NCI-H748 (cell line): ENCODE data around the gene CFAP119.
A peak's percentile ranks its signal among the peaks of the same experiment; 100 is the strongest.

ENCODE experiments used
- DNase-seq: peaks from one replicate; lab custom pipeline; 2025; ENCODE audit not compliant: unreplicated experiment; lab: John Stamatoyannopoulos, UW

The CFAP119 gene

DNA sequence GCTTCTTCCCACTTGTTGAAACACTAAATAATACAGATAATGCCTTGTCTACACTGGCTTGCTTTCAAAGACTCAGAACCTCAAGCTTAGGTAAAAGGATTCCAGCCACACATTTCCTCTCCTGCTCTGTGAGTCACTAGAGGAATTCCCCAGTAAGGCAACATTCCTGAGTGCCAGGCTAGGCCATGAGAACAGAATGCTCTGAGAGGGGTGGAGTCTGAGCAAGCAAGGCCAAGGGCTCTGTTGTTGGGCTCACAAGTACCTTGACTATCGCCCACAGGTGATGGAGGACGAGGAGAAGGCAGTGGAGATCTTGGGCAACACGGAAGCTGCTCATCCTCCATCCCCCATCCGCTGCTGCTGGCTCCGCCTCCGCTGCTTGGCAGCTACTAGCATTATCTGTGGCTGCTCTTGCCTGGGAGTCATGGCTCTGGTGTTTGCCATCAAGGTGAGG is 20.4 kb downstream of the CFAP119 start:
- DNase-seq: no peak

DNA sequence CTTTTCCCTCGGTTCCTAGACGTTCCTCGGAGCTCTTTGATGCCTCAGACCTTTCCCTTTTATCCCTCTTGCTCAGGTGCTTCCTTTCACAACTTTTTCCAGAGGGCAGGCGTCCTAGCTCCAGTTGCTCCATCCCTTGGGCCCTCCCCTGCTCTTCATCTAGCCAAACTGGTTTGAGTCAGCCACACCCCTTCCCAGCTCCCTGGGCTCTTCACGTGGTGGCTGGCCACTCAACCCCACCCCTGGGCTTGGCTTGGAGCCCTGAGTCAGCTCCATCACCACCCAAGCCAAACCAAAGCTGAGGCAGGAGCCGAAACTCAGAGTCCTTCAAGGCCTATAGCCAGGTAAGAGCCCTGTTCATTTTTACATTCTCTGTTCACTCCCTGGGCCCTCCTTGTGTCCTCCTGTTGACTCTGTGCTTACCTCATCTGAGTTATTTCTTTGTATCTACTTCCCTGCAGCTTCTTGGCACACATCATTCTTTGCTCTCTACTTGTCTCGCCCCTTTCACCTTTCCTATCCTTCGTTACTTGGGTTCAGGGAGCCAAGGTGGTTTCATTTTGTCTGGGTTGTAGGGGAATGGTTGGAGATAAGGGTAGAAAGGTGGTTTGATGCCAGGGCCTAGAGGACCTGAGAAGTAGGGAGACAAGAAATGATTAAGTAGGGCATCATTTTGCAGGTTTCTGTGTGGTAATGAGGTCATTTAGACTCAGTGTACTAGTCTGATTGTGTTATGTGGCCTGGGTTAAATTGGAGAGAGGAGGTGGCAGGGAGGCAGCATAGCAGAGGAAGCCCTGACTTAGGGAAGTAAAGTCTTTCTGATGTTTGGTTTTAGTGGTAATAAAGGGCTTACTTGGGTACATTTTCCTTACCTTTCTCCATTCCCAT is 21.3 kb downstream of the CFAP119 start:
- peak; percentile 47 for DNase-seq

DNA sequence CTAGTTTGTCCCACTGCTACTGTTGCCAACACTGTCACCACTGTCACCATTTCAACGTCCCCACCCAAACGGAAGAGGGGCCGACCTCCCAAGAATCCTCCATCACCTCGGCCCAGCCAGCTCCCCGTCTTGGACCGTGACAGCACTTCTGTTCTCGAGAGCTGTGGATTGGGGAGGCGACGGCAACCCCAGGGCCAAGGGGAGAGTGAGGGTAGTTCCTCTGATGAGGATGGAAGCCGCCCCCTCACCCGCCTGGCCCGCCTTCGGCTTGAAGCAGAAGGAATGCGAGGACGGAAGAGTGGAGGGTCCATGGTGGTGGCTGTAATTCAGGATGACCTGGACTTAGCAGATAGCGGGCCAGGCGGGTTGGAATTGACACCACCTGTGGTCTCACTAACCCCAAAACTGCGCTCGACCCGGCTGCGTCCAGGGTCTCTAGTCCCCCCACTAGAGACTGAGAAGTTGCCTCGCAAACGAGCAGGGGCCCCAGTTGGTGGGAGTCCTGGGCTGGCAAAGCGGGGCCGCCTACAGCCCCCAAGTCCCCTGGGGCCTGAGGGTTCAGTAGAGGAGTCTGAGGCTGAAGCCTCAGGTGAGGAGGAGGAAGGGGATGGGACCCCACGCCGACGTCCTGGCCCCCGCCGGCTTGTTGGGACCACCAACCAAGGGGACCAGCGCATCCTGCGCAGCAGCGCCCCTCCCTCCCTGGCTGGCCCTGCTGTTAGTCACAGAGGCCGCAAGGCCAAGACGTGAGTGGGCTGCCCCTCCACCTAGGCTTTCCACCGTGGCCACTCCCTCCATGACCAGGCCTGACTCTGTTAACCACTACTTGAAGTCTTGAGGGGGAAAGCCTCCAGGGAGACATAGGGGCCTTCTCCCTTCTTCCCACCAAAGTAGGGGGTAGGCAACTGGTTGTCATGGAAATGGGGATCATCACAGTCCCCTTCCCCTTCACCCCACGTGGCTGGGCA is 22.6 kb downstream of the CFAP119 start:
- DNase-seq: no peak

DNA sequence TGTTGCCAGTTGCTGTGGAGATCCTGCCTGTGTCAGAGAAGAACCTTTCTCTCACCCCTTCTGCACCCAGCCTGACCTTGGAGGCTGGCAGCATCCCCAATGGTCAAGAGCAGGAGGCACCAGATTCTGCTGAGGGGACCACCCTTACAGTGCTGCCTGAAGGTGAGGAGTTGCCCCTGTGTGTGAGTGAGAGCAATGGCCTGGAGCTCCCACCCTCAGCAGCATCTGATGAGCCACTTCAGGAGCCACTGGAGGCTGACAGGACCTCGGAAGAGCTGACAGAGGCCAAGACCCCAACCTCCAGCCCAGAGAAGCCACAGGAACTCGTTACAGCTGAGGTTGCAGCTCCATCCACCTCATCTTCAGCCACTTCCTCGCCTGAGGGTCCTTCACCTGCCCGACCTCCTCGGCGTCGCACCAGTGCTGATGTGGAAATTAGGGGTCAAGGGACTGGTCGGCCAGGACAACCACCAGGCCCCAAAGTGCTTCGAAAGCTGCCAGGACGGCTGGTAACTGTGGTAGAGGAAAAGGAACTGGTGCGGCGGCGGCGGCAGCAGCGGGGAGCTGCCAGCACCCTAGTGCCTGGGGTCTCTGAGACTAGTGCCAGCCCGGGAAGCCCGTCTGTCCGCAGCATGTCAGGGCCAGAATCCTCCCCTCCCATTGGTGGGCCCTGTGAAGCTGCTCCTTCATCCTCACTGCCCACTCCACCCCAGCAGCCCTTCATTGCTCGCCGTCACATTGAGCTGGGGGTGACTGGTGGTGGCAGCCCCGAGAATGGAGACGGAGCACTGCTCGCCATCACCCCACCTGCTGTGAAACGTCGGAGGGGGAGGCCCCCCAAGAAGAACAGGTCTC is 23.8 kb downstream of the CFAP119 start:
- no peak for DNase-seq

DNA sequence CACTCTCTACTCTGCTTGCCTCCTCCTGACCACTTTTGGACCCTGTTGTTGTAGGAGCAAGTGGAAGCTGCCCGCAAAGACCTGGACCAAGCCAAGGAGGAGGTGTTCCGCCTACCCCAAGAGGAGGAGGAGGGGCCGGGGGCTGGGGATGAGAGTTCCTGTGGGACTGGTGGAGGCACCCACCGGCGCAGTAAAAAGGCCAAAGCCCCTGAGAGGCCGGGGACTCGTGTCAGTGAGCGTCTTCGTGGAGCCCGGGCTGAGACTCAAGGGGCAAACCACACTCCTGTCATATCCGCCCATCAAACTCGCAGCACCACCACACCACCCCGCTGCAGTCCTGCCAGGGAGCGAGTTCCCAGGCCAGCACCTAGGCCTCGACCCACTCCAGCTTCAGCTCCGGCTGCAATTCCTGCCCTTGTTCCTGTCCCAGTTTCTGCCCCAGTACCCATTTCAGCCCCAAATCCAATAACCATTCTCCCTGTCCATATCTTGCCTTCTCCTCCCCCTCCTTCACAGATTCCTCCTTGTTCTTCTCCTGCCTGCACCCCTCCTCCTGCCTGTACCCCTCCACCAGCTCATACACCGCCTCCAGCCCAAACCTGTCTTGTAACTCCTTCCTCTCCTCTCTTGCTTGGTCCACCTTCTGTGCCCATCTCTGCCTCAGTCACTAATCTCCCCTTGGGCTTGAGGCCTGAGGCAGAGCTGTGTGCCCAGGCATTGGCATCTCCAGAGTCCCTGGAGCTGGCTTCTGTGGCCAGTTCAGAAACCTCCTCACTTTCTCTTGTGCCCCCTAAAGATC is 24.7 kb downstream of the CFAP119 start:
- DNase-seq: no peak

DNA sequence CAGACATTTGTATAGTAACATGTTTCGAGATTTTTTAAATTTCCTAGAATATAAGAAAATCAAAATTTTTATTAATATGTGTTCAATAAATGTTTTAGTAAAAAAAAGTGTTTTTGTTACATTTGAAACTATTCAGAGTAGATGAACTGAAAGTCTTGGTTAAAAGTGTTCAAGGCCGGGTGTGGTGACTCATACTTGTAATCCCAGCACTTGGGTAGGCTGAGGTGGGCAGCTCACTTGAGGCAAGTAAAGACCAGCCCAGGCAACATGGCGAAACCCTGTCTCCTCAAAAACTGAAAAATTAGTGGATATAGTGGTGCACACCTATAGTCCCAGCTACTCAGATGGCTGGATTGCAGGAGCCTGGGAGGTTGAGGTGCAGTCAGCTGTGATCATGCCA is 30.5 kb downstream of the CFAP119 start:
- no peak for DNase-seq

DNA sequence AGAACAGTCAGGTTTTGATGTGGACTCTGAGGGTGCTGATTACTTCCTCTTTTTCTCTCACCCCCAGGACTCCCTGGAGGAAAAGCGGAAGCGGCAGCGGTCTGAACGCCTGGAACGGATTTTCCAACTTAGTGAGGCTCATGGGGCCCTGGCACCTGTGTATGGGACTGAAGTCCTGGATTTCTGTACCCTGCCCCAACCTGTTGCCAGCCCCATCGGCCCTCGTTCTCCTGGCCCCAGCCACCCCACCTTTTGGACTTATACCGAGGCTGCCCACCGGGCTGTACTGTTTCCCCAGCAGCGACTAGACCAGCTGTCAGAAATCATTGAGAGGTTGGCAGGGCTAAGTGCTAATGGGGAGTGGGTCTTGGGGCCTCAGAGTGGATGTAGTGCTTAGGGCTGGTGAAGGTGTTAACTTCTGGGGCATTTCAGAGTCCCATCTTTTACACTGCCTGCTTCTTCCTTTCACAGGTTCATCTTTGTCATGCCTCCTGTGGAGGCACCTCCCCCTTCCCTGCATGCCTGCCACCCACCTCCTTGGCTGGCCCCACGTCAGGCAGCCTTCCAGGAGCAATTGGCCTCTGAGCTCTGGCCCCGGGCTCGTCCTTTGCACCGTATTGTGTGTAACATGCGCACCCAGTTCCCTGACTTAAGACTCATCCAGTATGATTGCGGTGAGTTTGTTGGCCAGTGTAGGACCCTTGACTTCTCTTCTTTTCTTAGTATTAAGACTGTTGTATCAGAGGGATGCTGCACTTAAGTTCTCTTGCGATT is 32.8 kb downstream of the CFAP119 start:
- DNase-seq: no peak

DNA sequence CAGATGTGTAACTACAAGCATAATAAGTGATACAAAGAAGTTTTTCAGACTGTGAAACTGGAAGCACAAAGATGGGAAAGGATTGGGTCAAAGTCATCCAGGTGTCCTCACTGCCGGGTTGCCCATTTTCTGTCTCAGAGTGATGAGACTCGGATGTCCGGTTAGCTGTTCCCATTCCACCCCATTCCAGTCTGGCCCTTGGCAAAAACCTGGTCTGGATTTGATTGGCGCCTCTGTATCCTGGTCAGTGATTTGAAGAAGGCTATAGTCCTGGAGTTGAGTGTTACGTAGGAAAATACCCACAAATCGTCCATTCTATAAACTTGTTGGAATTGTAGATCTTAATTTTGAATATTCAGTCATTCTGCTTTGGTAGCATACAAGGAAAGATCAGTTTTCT is 33.5 kb downstream of the CFAP119 start:
- DNase-seq: no peak

DNA sequence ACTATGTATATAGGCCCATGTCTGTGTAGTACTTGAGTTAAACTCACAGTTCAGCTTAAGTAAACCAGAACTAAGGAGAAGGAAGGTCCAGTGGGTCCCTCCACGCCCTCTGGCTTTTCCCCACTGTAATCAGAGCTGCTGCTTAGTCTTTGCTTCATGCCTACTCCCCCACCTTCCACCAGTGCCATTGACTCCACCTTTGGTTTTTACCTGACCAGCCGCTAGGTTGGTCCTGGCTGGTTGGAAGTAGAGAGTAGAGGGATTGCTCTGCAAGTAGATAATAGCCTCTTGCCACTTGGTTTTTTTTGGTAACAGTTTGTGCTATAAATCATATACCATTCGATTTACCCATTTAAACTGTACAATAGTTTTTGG is 36.5 kb downstream of the CFAP119 start:
- no peak for DNase-seq

DNA sequence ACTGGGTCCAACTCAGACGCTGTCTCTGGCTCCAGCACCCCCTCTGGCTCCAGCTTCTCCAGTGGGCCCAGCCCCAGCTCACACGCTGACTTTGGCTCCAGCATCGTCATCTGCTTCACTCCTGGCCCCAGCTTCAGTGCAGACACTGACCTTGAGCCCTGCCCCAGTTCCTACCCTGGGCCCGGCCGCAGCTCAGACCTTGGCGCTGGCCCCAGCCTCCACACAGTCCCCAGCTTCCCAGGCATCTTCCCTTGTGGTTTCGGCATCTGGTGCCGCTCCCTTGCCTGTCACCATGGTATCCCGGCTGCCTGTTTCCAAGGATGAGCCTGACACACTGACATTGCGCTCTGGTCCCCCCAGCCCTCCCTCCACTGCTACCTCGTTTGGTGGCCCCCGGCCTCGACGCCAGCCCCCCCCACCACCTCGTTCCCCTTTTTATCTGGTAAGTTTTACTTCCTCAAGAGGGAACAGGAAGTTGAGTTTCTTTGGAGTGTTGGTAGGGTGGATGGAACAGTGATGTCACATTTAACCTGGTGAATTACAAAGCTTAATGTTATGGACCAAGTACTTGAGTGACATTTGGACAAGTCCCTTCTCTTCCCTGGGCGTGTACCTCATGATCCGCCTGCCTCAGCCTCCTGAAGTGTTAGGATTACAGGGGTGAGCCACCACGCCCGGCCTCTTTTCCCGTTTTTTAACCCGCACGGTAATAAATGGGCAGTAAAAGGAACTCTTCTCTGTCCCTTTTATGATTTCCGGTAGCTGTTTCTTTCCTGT is 37.0 kb downstream of the CFAP119 start:
- DNase-seq: no peak

DNA sequence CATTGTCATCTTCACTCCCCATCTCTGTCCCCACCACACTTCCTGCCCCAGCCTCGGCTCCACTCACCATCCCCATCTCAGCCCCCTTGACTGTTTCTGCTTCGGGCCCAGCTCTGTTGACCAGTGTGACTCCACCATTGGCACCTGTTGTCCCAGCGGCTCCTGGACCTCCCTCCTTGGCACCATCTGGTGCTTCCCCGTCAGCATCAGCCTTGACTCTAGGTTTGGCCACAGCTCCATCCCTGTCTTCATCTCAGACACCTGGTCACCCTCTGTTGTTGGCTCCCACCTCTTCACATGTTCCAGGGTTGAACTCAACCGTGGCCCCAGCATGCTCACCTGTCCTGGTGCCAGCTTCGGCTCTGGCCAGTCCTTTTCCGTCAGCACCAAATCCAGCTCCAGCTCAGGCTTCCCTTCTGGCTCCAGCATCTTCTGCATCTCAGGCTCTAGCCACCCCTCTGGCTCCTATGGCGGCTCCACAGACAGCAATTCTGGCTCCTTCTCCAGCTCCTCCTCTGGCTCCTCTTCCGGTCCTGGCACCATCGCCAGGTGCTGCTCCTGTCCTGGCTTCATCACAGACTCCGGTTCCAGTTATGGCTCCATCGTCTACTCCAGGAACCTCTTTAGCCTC is 38.0 kb downstream of the CFAP119 start:
- DNase-seq: no peak

DNA sequence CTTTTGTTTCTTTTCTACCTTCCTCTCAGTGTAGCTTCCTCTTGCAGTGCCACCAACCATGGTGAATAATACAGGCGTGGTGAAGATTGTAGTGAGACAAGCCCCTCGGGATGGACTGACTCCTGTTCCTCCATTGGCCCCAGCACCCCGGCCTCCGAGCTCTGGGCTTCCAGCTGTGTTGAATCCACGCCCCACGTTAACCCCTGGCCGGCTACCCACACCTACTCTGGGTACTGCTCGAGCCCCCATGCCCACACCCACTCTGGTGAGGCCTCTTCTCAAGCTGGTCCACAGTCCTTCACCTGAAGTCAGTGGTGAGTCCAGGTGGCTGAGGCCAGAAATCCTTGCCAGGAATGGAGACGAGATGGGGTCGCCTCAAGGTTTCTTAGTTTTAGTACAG is 38.9 kb downstream of the CFAP119 start:
- no peak for DNase-seq

DNA sequence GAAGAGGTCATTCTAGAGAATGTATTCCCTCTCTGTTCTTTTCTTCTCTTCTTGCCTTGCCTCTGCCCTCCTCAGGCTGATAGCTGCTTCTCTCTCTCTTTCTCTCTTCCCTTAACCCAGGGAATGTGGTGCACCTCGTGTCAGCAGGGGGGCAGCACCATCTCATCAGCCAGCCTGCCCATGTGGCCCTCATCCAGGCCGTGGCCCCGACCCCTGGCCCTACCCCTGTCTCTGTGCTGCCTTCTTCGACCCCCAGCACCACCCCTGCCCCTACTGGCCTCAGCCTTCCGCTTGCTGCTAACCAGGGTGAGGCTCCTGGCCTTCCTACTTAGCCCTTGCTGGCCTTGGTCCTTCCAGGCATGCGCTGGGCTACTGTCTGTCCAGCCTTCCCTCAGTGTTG is 39.4 kb downstream of the CFAP119 start:
- DNase-seq: no peak

DNA sequence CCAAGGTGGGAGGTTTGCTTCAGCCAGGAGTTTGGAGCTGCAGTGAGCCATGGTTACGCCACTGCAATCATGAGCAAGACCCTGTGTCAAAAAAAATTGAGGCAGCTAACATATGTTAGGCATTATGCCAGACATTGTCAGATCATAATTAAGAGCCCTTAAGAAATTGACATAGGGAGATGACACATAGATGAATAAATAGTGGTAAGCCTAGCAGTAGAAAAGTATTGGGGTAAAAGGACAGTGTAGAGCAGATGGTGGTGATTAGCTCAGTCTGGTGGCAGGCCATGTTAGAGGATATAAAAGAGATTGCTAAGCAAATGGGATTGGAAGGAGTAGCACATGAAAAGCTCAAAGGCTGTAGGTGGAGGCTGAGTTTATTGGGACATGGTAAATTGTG is 40.3 kb downstream of the CFAP119 start:
- no peak for DNase-seq

DNA sequence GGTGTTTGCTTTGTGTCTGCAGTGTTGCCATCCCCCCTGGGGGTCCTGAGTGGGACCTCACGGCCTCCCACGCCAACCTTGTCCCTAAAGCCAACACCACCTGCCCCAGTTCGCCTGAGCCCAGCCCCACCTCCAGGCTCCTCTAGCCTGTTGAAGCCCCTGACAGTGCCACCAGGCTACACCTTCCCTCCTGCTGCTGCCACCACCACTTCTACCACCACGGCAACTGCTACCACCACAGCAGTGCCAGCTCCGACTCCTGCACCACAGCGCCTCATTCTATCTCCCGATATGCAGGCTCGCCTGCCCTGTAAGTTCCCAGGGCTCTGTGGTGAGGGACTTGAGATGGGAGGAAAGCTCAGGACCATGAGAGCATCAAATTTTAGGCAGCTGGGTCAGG is 40.7 kb downstream of the CFAP119 start:
- no peak for DNase-seq

DNA sequence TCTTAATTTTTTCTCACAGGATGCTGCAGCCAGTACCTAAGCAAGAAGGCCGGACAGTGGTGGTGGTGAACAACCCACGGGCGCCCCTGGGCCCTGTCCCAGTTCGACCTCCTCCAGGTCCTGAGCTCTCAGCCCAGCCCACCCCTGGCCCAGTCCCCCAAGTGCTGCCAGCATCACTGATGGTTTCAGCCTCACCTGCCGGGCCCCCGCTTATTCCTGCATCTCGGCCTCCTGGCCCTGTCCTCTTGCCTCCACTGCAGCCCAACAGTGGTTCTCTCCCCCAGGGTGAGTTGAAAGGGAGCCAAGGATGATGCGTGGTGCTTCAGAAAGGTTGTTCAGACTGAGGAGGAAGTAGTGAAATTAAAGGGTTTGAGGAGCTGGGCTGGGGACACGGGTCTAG is 41.2 kb downstream of the CFAP119 start:
- DNase-seq: no peak

DNA sequence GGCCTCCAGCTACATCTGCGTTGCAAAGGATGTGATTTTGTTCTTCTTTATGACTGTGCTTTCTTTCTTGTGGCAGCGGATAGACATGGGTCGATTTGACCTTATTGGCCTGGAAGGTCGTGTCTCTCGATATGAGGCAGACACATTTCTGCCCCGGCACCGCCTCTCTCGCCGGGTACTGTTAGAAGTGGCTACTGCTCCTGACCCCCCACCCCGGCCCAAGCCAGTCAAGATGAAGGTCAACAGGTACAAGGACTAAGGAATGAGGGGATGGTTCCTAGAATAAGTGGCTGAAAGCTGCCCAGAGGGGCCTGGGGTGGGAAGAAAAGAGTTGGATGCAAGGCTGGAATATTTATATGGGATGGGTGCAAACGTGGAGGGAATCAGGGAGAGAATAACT is 41.8 kb downstream of the CFAP119 start:
- DNase-seq: no peak

DNA sequence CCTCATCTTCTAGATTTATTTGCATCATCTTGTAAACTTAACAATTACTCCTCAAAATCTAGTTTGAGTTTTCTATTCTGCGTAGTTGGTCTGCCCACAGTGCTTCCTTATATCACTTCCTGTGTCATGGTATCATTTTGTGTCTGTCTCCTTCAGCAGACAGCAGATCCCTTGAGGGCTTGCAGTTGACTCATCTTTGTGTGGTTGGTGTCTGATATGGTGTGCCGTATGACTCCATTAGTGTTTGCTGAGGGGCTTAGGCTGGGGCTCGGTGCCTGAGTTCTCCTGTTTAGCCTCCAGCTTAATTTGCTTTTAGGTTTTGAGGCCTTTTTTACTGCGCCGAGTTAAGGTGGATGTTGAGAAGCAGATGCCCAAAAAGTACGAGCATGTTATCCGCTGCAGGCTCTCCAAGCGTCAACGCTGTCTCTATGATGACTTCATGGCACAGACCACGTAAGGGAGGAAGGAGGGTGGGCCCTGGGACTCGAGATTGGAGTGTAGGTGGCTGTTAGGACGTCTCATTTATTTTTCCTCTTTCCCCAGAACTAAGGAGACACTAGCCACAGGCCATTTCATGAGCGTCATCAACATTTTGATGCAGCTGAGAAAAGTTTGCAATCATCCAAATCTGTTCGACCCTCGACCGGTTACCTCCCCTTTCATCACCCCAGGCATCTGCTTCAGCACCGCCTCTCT is 46.0 kb downstream of the CFAP119 start:
- no peak for DNase-seq
